HL-60 (cell line): Measurements from ENCODE around the gene FTCD.

Experiments used
- DNase-seq, 2 experiments: peaks; one replicate each; pipeline ENCODE4 v3.0.0-alpha.2; 2010 to 2020; ENCODE audit warnings: low read depth in 1 of 2, low spot score in 1 of 2
- H3K27ac ChIP-seq: fragments of 250-450 bp; sonication (Bioruptor Pico); replicated peaks from 2 replicates; pipeline ENCODE4 v1.5.1; 2020; ENCODE audit warnings: mild to moderate bottlenecking, moderate library complexity
- H3K27me3 ChIP-seq: fragments of 250-450 bp; sonication (Bioruptor Pico); 2 replicates; pipeline ENCODE4 v1.5.1; 2021; ENCODE audit warnings: mild to moderate bottlenecking, moderate library complexity; ENCODE audit not compliant: insufficient read depth, poor library complexity, severe bottlenecking
- H3K4me3 ChIP-seq: replicated peaks from 2 replicates; pipeline ENCODE4 v1.5.1; 2011; ENCODE audit warnings: mild to moderate bottlenecking, control low read depth, low read length; ENCODE audit not compliant: insufficient read depth
- GABPA ChIP-seq: IDR thresholded peaks from 2 replicates; pipeline ENCODE4 v1.6.1; 2012; ENCODE audit warnings: low read depth
- POLR2AphosphoS5 ChIP-seq: IDR thresholded peaks from 2 replicates; pipeline ENCODE4 v1.6.1; 2012; ENCODE audit warnings: low read depth
- SPI1 ChIP-seq: IDR thresholded peaks from 2 replicates; pipeline ENCODE4 v1.6.1; 2012; ENCODE audit warnings: low read depth, mild to moderate bottlenecking, borderline replicate concordance
- TF ChIP-seq, protein P1 (sequence below): IDR thresholded peaks from 2 replicates; pipeline ENCODE4 v1.6.1; 2012; ENCODE audit warnings: low read depth; ENCODE audit not compliant: insufficient replicate concordance
- TF ChIP-seq, protein P2 (sequence below): IDR thresholded peaks from one replicate; pipeline ENCODE4 v1.5.1; 2011; ENCODE audit warnings: low read length, control low read depth, inconsistent platforms; ENCODE audit not compliant: insufficient read depth

Gene FTCD

DNA sequence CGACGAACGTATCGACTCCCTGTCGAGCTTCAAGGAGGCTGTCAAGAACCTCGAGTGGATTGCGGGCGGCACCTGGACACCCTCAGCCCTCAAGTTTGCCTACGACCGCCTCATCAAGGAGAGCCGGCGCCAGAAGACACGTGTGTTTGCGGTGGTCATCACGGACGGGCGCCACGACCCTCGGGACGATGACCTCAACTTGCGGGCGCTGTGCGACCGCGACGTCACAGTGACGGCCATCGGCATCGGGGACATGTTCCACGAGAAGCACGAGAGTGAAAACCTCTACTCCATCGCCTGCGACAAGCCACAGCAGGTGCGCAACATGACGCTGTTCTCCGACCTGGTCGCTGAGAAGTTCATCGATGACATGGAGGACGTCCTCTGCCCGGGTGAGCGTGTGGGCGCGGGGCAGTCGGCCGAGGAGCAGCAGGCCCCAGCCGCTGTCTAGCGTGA, 29.5 kb downstream of the FTCD start:
- no peak overlapping the region for H3K27ac ChIP-seq
- no peaks in the 10 kb centered on the region for H3K27me3 ChIP-seq
- DNase-seq: no peak
- TF ChIP-seq, protein P1, sequence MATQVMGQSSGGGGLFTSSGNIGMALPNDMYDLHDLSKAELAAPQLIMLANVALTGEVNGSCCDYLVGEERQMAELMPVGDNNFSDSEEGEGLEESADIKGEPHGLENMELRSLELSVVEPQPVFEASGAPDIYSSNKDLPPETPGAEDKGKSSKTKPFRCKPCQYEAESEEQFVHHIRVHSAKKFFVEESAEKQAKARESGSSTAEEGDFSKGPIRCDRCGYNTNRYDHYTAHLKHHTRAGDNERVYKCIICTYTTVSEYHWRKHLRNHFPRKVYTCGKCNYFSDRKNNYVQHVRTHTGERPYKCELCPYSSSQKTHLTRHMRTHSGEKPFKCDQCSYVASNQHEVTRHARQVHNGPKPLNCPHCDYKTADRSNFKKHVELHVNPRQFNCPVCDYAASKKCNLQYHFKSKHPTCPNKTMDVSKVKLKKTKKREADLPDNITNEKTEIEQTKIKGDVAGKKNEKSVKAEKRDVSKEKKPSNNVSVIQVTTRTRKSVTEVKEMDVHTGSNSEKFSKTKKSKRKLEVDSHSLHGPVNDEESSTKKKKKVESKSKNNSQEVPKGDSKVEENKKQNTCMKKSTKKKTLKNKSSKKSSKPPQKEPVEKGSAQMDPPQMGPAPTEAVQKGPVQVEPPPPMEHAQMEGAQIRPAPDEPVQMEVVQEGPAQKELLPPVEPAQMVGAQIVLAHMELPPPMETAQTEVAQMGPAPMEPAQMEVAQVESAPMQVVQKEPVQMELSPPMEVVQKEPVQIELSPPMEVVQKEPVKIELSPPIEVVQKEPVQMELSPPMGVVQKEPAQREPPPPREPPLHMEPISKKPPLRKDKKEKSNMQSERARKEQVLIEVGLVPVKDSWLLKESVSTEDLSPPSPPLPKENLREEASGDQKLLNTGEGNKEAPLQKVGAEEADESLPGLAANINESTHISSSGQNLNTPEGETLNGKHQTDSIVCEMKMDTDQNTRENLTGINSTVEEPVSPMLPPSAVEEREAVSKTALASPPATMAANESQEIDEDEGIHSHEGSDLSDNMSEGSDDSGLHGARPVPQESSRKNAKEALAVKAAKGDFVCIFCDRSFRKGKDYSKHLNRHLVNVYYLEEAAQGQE: no peak
- TF ChIP-seq, protein P2, sequence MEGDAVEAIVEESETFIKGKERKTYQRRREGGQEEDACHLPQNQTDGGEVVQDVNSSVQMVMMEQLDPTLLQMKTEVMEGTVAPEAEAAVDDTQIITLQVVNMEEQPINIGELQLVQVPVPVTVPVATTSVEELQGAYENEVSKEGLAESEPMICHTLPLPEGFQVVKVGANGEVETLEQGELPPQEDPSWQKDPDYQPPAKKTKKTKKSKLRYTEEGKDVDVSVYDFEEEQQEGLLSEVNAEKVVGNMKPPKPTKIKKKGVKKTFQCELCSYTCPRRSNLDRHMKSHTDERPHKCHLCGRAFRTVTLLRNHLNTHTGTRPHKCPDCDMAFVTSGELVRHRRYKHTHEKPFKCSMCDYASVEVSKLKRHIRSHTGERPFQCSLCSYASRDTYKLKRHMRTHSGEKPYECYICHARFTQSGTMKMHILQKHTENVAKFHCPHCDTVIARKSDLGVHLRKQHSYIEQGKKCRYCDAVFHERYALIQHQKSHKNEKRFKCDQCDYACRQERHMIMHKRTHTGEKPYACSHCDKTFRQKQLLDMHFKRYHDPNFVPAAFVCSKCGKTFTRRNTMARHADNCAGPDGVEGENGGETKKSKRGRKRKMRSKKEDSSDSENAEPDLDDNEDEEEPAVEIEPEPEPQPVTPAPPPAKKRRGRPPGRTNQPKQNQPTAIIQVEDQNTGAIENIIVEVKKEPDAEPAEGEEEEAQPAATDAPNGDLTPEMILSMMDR: no peak
- TF ChIP-seq GABPA: no peak
- no peak for TF ChIP-seq POLR2AphosphoS5
- no peak for TF ChIP-seq SPI1
- no peak overlapping the region for H3K4me3 ChIP-seq

DNA sequence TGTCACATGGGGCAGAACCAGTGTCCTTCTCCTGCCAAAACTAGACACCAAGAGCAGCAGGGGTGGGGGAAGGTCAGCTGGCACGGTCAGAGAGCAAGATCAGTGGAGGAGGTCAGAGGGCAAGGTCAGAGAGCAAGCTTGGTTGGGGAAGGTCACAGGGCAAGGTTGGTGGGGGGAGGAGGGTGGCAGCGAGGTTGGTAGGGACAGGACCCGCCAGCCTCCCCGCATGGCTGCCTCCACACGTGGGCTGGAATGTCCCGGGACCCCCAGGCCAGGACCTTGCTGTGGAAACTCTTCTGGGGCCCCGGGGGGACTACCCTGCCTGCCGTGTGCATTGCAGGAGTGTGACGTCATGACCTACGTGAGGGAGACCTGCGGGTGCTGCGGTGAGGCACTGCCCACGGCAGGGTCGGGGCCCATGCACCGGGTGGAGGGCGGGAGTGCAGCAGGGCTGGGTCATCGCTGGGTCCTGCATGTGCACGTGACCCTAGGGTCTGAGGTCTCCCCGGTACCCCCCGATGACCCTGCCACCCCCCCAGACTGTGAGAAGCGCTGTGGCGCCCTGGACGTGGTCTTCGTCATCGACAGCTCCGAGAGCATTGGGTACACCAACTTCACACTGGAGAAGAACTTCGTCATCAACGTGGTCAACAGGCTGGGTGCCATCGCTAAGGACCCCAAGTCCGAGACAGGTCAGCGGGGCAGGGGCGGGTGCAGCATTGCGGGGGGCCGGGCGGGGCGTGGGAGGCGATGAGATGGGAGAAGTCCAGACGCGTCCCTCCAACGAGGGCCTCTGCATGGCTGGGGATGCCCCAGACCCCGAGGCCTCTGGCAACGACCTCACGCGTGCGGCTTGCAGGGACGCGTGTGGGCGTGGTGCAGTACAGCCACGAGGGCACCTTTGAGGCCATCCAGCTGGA, 30.2 kb downstream of the FTCD start:
- TF ChIP-seq, protein P1: no peak
- TF ChIP-seq SPI1: no peak
- TF ChIP-seq, protein P2: no peak
- TF ChIP-seq POLR2AphosphoS5: no peak
- no peak for TF ChIP-seq GABPA
- no peaks in the 10 kb centered on the region for H3K27me3 ChIP-seq
- no peak overlapping the region for H3K27ac ChIP-seq
- no peak overlapping the region for H3K4me3 ChIP-seq
- no peak for DNase-seq

DNA sequence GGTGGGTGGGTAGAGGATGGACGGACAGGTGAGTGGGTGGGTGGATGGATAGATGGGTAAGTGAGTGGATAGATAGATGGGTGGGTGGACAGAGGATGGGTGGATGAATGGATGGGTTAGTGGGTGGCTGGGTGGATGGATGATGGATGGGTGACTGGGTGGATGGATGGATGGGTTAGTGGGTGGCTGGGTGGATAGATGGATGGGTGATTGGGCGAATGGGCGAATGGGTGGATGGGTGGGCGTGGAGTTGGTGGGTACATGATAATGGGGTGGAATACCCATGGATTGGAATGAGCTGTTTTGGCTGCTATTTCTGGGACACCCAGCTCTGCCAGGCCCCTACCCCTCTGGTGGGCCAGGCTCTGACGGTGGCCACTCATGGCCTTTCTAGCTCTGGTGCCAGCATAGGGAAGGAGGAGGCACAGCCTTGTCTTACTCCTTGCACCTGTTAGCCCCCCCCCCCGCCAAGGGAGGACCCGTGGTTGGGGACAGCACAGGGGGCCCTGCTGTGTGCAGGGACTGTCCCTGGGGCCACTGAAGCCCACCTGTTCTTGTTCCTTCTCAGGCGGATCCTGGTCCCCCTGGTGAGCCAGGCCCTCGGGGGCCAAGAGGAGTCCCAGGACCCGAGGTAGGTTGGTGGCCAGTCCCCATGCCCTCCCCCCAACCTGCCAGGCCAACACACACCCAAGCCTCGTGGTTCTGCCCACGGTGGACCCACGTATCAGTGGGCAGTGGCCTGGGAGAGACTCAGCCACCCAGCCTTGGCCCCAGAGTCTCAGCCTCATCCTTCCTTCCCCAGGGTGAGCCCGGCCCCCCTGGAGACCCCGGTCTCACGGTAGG, 31.1 kb downstream of the FTCD start:
- no peak for DNase-seq
- no peak for TF ChIP-seq GABPA
- TF ChIP-seq, protein P1: no peak
- TF ChIP-seq POLR2AphosphoS5: no peak
- TF ChIP-seq SPI1: no peak
- TF ChIP-seq, protein P2: no peak
- Histone ChIP-seq H3K4me3 (no peak overlapping the region), H3K27ac (no peak overlapping the region), H3K27me3 (no peaks in the 10 kb centered on the region)
